Measurements from ENCODE around the gene FAM3D. TPM values are rescaled to one million over a fixed set of nuclear protein-coding genes. Genes with fewer than 3 reads are reported as not detected.
A peak's percentile ranks its signal among the peaks of the same experiment; 100 is the strongest.

FAM3D gene
- total RNA-seq, 1 donor from 2014 or later = not detected

DNA sequence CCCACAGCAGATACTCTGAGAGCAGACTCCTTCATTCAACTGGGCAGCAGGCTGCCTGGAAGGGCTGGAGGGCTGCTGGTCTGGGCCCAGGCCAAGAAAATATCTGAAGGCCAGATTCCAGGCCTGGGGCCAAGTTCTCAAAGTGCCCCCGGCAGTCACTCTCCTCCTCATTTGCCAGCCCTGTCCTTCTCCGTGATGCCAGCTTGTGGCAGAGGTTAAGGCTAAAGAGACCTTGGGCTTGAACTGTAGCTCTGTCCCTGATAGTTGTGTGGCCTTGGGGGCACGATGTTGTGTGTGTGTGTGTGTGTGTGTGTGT lies 39.0 kb downstream of the FAM3D start:
- no peak for TF ChIP-seq CTCF (IDR thresholded peaks at IDR 0.05)
- Mint-ChIP-seq H3K4me3 (ENCODE audit: unreplicated experiment) (no peak overlapping the region), H3K9me3 (ENCODE audit: low read depth) (no peaks in the 10 kb centered on the region), H3K36me3 (ENCODE audit: low read depth) (no peaks in the 10 kb centered on the region), H3K4me1 (ENCODE audit: low read depth) (peaks cover 3% of the 10 kb centered on the region), H3K27ac (ENCODE audit: unreplicated experiment) (no peak overlapping the region), H3K27me3 (ENCODE audit: low read depth) (no peaks in the 10 kb centered on the region)
- no peak for DNase-seq (ENCODE audit: low spot score)

DNA sequence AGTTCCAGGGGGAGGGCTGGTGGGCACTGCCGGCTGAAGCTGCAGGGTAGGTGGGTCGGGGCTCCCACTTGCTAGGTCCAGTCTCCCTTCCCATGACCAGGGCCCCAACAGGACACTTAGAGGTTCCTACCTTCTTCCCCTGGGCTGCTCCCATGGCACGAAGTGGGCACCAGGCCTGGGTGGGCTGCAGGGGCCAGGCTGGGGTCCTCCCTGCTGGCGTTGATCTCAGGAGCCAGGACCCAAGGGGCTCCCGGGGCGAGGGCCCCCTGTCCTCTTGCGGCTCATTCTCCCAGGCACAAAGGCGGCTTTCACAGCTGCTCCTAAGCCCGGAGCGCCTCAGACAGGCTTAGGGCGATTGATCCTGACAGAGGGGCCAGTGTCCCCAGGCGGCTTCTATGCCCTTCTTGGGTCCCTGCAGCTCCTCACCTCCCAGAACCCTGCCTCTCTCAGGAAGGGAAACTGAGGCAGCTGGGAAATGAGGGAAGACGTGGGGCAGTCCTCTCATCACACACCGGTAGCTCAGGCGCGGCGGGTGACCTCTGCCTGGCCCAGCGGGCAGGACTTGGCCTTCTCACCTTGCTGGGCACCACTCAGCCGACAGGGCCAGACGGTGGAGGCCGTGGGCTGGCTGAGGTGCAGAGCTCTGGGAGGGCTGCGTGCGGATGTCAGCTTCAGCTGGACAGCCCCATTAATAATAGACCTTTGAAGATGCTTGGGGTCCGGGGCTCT lies 39.6 kb downstream of the FAM3D start:
- DNase-seq (ENCODE audit: low spot score) = no peak
- no peak for TF ChIP-seq CTCF (IDR thresholded peaks at IDR 0.05)
- H3K4me1 Mint-ChIP-seq (ENCODE audit: low read depth) = peaks cover 3% of the 10 kb centered on the region

GRCh38 chr3:58625196-58625824 lies 41.3 kb downstream of the FAM3D start:
- Mint-ChIP-seq H3K4me1 (ENCODE audit: low read depth) (peaks cover 7% of the 10 kb centered on the region), H3K9me3 (ENCODE audit: low read depth) (no peaks in the 10 kb centered on the region), H3K4me3 (ENCODE audit: unreplicated experiment) (no peak overlapping the region), H3K27me3 (ENCODE audit: low read depth) (no peaks in the 10 kb centered on the region), H3K36me3 (ENCODE audit: low read depth) (no peaks in the 10 kb centered on the region), H3K27ac (ENCODE audit: unreplicated experiment) (no peak overlapping the region)
- DNase-seq (ENCODE audit: low spot score) = no peak
- no peak for TF ChIP-seq CTCF (IDR thresholded peaks at IDR 0.05)

More for the DNA sequence above, 39.6 kb downstream of the FAM3D start:
- Mint-ChIP-seq H3K9me3 (ENCODE audit: low read depth) (no peaks in the 10 kb centered on the region), H3K4me3 (ENCODE audit: unreplicated experiment) (no peak overlapping the region), H3K27ac (ENCODE audit: unreplicated experiment) (no peak overlapping the region), H3K36me3 (ENCODE audit: low read depth) (no peaks in the 10 kb centered on the region), H3K27me3 (ENCODE audit: low read depth) (no peaks in the 10 kb centered on the region)

DNA sequence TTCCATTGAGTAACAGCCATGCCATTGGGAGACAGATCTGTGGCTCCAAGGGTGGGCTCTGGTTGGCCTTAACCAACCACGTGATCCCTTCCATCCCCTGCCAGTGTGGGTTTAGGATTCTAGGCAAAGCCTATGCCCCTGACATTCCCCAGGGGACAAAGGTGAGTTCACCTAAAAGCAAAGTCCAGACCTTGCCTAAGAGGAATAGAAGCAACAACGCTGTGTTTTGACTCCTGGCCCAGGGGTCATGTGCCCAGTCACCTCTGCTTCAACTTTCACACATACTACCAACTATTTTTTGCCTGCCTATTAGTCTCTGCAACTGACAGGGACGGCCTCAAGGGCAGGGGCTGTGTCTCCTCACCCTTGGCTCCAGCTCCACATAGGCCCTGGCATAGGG lies 42.0 kb downstream of the FAM3D start:
- TF ChIP-seq CTCF (IDR thresholded peaks at IDR 0.05) = no peak
- peaks cover 1% of the 10 kb centered on the region for H3K27me3 Mint-ChIP-seq (ENCODE audit: low read depth)
- H3K27ac Mint-ChIP-seq (ENCODE audit: unreplicated experiment) = no peak overlapping the region
- no peak overlapping the region for H3K4me3 Mint-ChIP-seq (ENCODE audit: unreplicated experiment)
- peaks cover 7% of the 10 kb centered on the region for H3K4me1 Mint-ChIP-seq (ENCODE audit: low read depth)
- H3K36me3 Mint-ChIP-seq (ENCODE audit: low read depth) = no peaks in the 10 kb centered on the region
- no peaks in the 10 kb centered on the region for H3K9me3 Mint-ChIP-seq (ENCODE audit: low read depth)
- no peak for DNase-seq (ENCODE audit: low spot score)

GRCh38 chr3:58623961-58624360 lies 42.6 kb downstream of the FAM3D start:
- peaks cover 7% of the 10 kb centered on the region for H3K4me1 Mint-ChIP-seq (ENCODE audit: low read depth)
- no peak overlapping the region for H3K4me3 Mint-ChIP-seq (ENCODE audit: unreplicated experiment)
- DNase-seq (ENCODE audit: low spot score) = peak; percentile 71
- H3K27ac Mint-ChIP-seq (ENCODE audit: unreplicated experiment) = no peak overlapping the region
- no peaks in the 10 kb centered on the region for H3K9me3 Mint-ChIP-seq (ENCODE audit: low read depth)
- TF ChIP-seq CTCF (IDR thresholded peaks at IDR 0.05) = no peak
- no peaks in the 10 kb centered on the region for H3K36me3 Mint-ChIP-seq (ENCODE audit: low read depth)
- peaks cover 3% of the 10 kb centered on the region for H3K27me3 Mint-ChIP-seq (ENCODE audit: low read depth)

Data from chondrocyte (in vitro differentiated cells).